HAP-1 (cell line): Measurements from ENCODE around the gene ZIM2.

Experiments used
- DNase-seq, 2 experiments: peaks; one replicate each; pipeline ENCODE4 v3.0.0-alpha.2; 2016 to 2020; ENCODE audit warnings: low spot score in 2 of 2
- H3K27me3 ChIP-seq: fragments of 250-450 bp; sonication (Bioruptor Pico); 2 replicates; pipeline ENCODE4 v1.5.1; 2020; ENCODE audit warnings: low read depth, mild to moderate bottlenecking, moderate library complexity
- H3K36me3 ChIP-seq: fragments of 250-450 bp; sonication (Bioruptor Pico); replicated peaks from 2 replicates; pipeline ENCODE4 v1.5.1; 2020; ENCODE audit warnings: mild to moderate bottlenecking
- H3K4me1 ChIP-seq: fragments of 250-450 bp; sonication (Bioruptor Pico); 2 replicates; pipeline ENCODE4 v1.5.1; 2020; ENCODE audit warnings: mild to moderate bottlenecking
- H3K4me3 ChIP-seq: fragments of 250-450 bp; sonication (Bioruptor Pico); 2 replicates; pipeline ENCODE4 v1.5.1; 2020; ENCODE audit warnings: mild to moderate bottlenecking, moderate library complexity
- H3K9me3 ChIP-seq: fragments of 250-450 bp; sonication (Bioruptor Pico); 2 replicates; pipeline ENCODE4 v1.5.1; 2020; ENCODE audit warnings: mild to moderate bottlenecking, moderate library complexity
- in situ Hi-C: fragments of 300-500 bp; cut with MboI; formaldehyde crosslinking; loops from 3 replicates; pipeline ENCODE4 v1.14.3; 2020; ENCODE audit warnings: low sequenced_read_pairs, inconsistent platforms, mixed read lengths

ZIM2 gene

GRCh38 chr19:56835401-56835800, 5.1 kb downstream of the ZIM2 start:
- Histone ChIP-seq H3K27me3 (no peaks in the 10 kb centered on the region), H3K4me3 (no peak overlapping the region), H3K4me1 (no peaks in the 10 kb centered on the region), H3K36me3 (no peaks in the 10 kb centered on the region), H3K9me3 (no peaks in the 10 kb centered on the region)
- in situ Hi-C loops = no loop called here
- DNase-seq = no peak

- Histone ChIP-seq H3K4me3 (no peak overlapping the region), H3K9me3 (no peaks in the 10 kb centered on the region), H3K27me3 (no peaks in the 10 kb centered on the region)
These were observed 5.8 kb downstream of the ZIM2 start for GRCh38 chr19:56834564-56835375.

GRCh38 chr19:56832352-56832928, 8.1 kb downstream of the ZIM2 start:
- Histone ChIP-seq H3K27me3 (no peaks in the 10 kb centered on the region), H3K4me1 (no peaks in the 10 kb centered on the region), H3K9me3 (no peaks in the 10 kb centered on the region), H3K36me3 (no peaks in the 10 kb centered on the region), H3K4me3 (no peak overlapping the region)
- DNase-seq = no peak
- in situ Hi-C loops = no loop called here

More at GRCh38 chr19:56834564-56835375, 5.8 kb downstream of the ZIM2 start:
- in situ Hi-C loops = no loop called here
- H3K4me1 ChIP-seq = no peaks in the 10 kb centered on the region
- H3K36me3 ChIP-seq = no peaks in the 10 kb centered on the region
- no peak for DNase-seq

- H3K36me3 ChIP-seq = no peaks in the 10 kb centered on the region
- DNase-seq = no peak
- no peaks in the 10 kb centered on the region for H3K9me3 ChIP-seq
- in situ Hi-C loops = no loop called here
- no peaks in the 10 kb centered on the region for H3K4me1 ChIP-seq
- H3K4me3 ChIP-seq = no peak overlapping the region
- H3K27me3 ChIP-seq = no peaks in the 10 kb centered on the region
These were observed 9.3 kb downstream of the ZIM2 start for GRCh38 chr19:56831255-56831654.

GRCh38 chr19:56829596-56829995, 10.9 kb downstream of the ZIM2 start:
- in situ Hi-C loops = no loop called here
- H3K27me3 ChIP-seq = no peaks in the 10 kb centered on the region
- no peaks in the 10 kb centered on the region for H3K4me1 ChIP-seq
- no peak overlapping the region for H3K4me3 ChIP-seq
- no peaks in the 10 kb centered on the region for H3K9me3 ChIP-seq
- H3K36me3 ChIP-seq = no peaks in the 10 kb centered on the region
- DNase-seq = no peak

GRCh38 chr19:56827708-56828107, 12.8 kb downstream of the ZIM2 start:
- in situ Hi-C loops = no loop called here
- no peaks in the 10 kb centered on the region for H3K27me3 ChIP-seq
- no peaks in the 10 kb centered on the region for H3K4me1 ChIP-seq
- no peak overlapping the region for H3K4me3 ChIP-seq
- H3K36me3 ChIP-seq = no peaks in the 10 kb centered on the region
- no peaks in the 10 kb centered on the region for H3K9me3 ChIP-seq
- DNase-seq = no peak

- in situ Hi-C loops = no loop called here
- no peak for DNase-seq
- no peaks in the 10 kb centered on the region for H3K36me3 ChIP-seq
- H3K4me1 ChIP-seq = no peaks in the 10 kb centered on the region
- H3K9me3 ChIP-seq = 0 out of 2 replicates have a peak, but pooled peaks cover under 1% of the 10 kb centered on the region
- no peak overlapping the region for H3K4me3 ChIP-seq
- no peaks in the 10 kb centered on the region for H3K27me3 ChIP-seq
These were observed 16.6 kb downstream of the ZIM2 start for GRCh38 chr19:56823956-56824355.

- H3K9me3 ChIP-seq = 0 out of 2 replicates have a peak, but pooled peaks cover 4% of the 10 kb centered on the region
- DNase-seq = no peak
- no peaks in the 10 kb centered on the region for H3K36me3 ChIP-seq
These were observed 17.1 kb downstream of the ZIM2 start for GRCh38 chr19:56823417-56823816.

GRCh38 chr19:56822755-56823154, 17.8 kb downstream of the ZIM2 start:
- H3K4me1 ChIP-seq = no peaks in the 10 kb centered on the region
- no peaks in the 10 kb centered on the region for H3K27me3 ChIP-seq
- no peaks in the 10 kb centered on the region for H3K36me3 ChIP-seq
- in situ Hi-C loops = no loop called here
- DNase-seq = no peak
- H3K4me3 ChIP-seq = no peak overlapping the region
- H3K9me3 ChIP-seq = 0 out of 2 replicates have a peak, but pooled peaks cover 4% of the 10 kb centered on the region

More at GRCh38 chr19:56823417-56823816, 17.1 kb downstream of the ZIM2 start:
- no peaks in the 10 kb centered on the region for H3K4me1 ChIP-seq
- no peak overlapping the region for H3K4me3 ChIP-seq
- in situ Hi-C loops = no loop called here
- no peaks in the 10 kb centered on the region for H3K27me3 ChIP-seq

- Histone ChIP-seq H3K4me3 (no peak overlapping the region), H3K36me3 (no peaks in the 10 kb centered on the region), H3K9me3 (0 out of 2 replicates have a peak, but pooled peaks cover 4% of the 10 kb centered on the region), H3K4me1 (no peaks in the 10 kb centered on the region), H3K27me3 (no peaks in the 10 kb centered on the region)
- DNase-seq = no peak
- in situ Hi-C loops = no loop called here
These were observed 18.9 kb downstream of the ZIM2 start for GRCh38 chr19:56821675-56822074.

GRCh38 chr19:56821209-56821608, 19.3 kb downstream of the ZIM2 start:
- in situ Hi-C loops = no loop called here
- no peaks in the 10 kb centered on the region for H3K36me3 ChIP-seq
- DNase-seq = no peak
- H3K4me1 ChIP-seq = no peaks in the 10 kb centered on the region
- H3K4me3 ChIP-seq = no peak overlapping the region
- H3K27me3 ChIP-seq = no peaks in the 10 kb centered on the region
- H3K9me3 ChIP-seq = 0 out of 2 replicates have a peak, but pooled peaks cover 4% of the 10 kb centered on the region

GRCh38 chr19:56819166-56819565, 21.4 kb downstream of the ZIM2 start:
- H3K9me3 ChIP-seq = 0 out of 2 replicates have a peak, but pooled peaks cover 4% of the 10 kb centered on the region
- in situ Hi-C loops = no loop called here
- H3K4me1 ChIP-seq = no peaks in the 10 kb centered on the region
- no peak overlapping the region for H3K4me3 ChIP-seq
- no peaks in the 10 kb centered on the region for H3K36me3 ChIP-seq
- DNase-seq = no peak
- H3K27me3 ChIP-seq = no peaks in the 10 kb centered on the region

- Histone ChIP-seq H3K27me3 (no peaks in the 10 kb centered on the region), H3K36me3 (no peaks in the 10 kb centered on the region), H3K4me3 (no peak overlapping the region), H3K9me3 (0 out of 2 replicates have a peak, but pooled peaks cover 4% of the 10 kb centered on the region), H3K4me1 (no peaks in the 10 kb centered on the region)
- no peak for DNase-seq
- in situ Hi-C loops = no loop called here
These were observed 25.9 kb downstream of the ZIM2 start for GRCh38 chr19:56814656-56815055.

GRCh38 chr19:56813531-56813930, 27.0 kb downstream of the ZIM2 start:
- Histone ChIP-seq H3K27me3 (no peaks in the 10 kb centered on the region), H3K4me1 (no peaks in the 10 kb centered on the region), H3K36me3 (no peaks in the 10 kb centered on the region), H3K4me3 (no peak overlapping the region), H3K9me3 (no peaks in the 10 kb centered on the region)
- in situ Hi-C loops = no loop called here
- no peak for DNase-seq
